HG03135 (cell line): ENCODE measurements around the gene FBXL19.

Source experiments
- ATAC-seq: cut with Tn5 transposase; IDR thresholded peaks from one replicate; pipeline ENCODE4 v1.9.1; 2021; ENCODE audit warnings: mild to moderate bottlenecking, moderate library complexity; ENCODE audit not compliant: unreplicated experiment

Gene FBXL19

GRCh38 chr16:30984669-30985400 is 61.5 kb downstream of the FBXL19 start, which contains the start of gene HSD3B7:
TSS of gene HSD3B7 (plus strand) at chr16:30985207. CDS start at chr16:30985659, 452 bp downstream.
- no peak for ATAC-seq

- no peak for ATAC-seq
Measured at GRCh38 chr16:30985401-30986128, 62.2 kb downstream of the FBXL19 start.

- no peak for ATAC-seq
Measured at GRCh38 chr16:30986129-30986991, 63.0 kb downstream of the FBXL19 start.

GRCh38 chr16:30987581-30988190 is 64.3 kb downstream of the FBXL19 start:
- ATAC-seq: no peak

- ATAC-seq: no peak
Measured at GRCh38 chr16:30989469-30990047, 66.2 kb downstream of the FBXL19 start.

- ATAC-seq: no peak
Measured at GRCh38 chr16:30990105-30990504, 66.7 kb downstream of the FBXL19 start.

- ATAC-seq: no peak
Measured at GRCh38 chr16:30991052-30991451, 67.7 kb downstream of the FBXL19 start.

GRCh38 chr16:30992276-30992780 is 69.0 kb downstream of the FBXL19 start:
- ATAC-seq: no peak

- no peak for ATAC-seq
Measured at GRCh38 chr16:30992931-30993816, 69.8 kb downstream of the FBXL19 start.

GRCh38 chr16:30995927-30996323 is 72.6 kb downstream of the FBXL19 start:
- no peak for ATAC-seq

GRCh38 chr16:30996324-30996984 is 73.1 kb downstream of the FBXL19 start:
- no peak for ATAC-seq

GRCh38 chr16:30996985-30997724 is 73.8 kb downstream of the FBXL19 start:
- ATAC-seq: peak; percentile 85

- no peak for ATAC-seq
Measured at GRCh38 chr16:30997725-30998711, 74.6 kb downstream of the FBXL19 start.
